Measurements from ENCODE around the gene STARD13.
A peak's percentile ranks its signal among the peaks of the same experiment; 100 is the strongest.

Gene STARD13

DNA sequence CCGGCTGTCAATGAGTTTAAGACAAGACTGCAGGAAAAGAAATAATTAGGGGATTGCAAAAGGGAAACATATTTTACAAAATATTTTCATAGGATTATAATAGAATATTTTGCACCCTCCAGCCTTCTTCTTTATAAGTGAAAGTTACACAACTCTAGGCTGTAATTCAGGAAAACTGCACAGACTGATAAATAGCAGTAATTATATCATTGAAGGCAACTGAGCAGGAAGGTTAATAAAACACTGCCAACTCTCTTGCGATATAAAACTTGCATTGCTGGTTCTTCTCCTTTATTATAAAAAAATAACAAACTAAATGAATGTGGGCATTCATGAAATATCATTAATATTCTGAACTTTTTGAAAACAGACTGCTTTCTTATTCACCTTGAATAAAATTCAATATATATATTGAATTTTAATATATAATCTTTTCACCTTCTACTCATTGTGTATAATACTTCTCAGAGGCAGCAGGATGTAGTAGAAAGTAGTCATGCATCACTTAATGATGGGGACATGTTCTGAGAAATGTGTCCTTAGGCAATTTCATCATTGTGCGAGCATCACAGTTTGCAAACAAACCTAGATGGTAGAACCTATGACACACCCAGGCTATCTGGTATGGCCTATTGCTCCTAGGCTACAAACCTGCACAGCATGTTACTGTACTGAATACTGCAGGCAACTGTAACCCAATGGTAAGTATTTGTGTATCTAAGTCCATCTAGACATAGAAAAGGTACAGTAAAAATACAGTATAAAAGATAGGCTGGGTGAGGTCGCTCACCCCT, 24.9 kb upstream of the STARD13 start:
- DNase-seq = no peak

DNA sequence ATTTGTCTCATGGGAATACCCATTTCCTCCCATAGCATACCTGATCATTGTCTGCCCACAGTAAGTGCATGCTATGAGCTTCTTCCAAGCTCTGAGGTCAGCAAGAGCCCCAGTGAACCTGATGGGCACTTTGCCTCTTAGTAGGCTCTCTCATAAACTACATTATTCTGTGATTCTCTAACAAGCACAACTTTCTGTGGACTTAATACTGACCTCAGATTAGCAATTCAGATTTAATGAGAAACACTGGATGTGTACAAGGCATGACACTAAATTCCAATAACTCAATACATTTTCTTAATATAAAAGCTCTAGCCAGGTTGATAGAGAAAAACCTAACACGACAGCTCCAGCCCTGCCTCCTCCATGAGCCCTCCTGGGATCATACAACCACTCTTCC, 23.3 kb upstream of the STARD13 start:
- no peak for DNase-seq

DNA sequence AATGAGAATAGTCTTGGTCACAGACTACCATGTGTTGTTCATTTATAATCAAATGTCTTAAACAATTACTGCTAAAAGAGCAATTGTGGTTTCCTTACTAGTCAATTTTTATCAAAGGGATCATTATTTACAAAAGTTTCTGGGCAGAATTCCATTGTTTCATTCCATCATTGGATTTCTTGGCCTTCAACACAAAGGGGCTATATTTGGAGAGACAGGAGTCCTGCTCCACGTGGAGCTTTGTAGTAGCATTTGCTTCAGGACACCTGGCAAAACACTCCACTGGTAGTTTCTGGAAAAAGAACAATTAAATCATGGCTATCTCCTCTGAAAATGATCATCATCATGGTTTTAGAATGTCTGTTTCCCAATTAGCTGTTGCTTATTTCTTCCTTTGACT, 22.3 kb upstream of the STARD13 start:
- DNase-seq = no peak

DNA sequence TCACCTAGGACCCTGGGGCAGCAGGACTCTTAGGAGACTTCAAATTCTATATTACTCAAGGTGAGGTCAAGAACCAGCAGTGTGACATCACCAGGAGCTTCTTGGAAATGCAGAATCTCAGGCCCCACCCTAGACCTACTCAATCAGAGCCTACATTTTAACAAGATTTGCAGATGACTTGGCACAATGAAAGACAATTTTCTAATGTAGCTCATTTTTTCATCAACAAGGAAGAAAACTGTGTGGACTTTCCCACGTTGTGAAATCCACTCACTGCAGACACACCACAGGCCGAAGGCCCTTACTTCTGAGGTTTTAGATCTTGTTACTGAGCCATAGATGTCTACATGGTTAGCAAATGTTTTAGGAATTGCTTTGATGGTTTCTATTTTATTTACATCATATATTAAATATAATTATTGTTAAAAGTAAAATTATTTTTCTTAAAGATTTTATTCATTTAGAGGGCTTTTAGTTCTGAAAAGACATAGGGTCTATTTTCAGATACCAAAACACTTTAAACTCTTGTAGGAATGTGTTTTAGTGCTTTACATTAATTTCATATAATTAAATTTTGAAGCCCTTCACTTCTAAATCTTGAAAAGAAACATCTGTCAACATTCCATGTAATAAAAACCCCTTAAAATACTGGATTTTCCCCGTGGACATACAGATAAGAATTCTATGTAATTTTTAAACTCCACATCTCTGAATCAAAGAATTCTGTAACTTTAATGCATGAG, 18.5 kb upstream of the STARD13 start:
- no peak for DNase-seq

DNA sequence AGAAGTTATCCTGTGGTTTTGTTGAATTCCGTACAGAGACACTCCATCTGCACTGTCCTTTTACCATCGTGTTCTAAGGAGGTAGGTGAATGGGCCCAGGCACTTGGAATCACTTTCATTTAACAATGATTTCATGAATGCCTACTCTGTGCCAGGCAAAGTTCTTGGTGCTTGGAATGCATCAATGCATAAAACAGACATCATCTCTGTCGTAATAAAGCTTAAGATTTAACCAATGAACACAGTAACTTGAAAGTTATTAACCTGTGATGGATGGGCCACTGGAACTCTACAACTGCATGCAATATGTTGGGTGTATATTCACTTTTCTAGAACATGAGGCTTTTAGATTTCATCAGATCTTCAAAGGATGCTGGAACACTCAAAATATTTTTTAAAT, 14.1 kb upstream of the STARD13 start:
- no peak for DNase-seq

DNA sequence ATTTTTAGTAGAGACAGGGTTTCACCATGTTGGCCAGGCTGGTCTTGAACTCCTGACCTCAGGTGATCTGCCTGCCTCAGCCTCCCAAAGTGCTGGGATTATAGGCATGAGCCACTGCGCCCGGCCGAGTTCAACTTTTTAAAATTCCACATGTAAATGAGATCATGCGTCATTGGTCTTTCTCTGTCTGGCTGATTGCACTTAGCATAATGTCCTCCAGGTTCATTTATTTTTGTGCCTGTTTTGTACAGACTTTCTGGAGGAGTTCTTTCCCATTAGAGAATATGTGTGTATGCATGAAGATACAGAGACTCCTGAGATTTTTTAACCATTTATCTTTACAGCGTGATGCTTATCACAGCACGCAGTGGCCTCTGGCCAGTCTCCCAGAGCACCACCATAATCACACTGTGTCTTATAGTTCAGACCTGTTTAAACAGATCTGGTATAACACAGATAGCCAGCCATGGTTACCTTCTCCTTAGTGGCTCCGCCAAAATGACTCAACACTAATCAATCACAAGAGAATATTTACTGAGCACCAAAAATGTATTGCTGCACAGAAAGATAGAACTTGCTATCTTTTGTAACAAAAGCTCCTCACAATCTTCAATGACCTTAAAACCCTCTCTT, 11.4 kb upstream of the STARD13 start:
- no peak for DNase-seq

DNA sequence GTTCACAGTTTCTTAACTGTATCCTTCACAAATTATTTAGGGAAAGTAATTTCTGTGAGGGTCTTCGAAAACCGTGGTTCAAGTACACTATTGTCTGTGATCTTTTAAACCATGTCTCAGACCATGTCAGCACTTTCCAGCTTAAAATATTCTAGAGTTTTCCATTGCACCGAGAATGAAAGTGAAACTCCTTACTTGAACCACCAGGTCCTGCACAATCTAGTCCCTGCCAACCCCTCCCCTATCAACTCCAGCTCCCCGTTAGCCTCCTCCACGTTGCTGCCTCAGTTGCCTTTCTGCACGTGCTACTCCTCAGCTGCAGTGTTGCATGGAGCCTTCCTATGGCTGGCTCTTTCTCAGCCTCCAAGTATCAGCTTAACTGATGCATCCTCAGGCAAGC, 7.2 kb upstream of the STARD13 start:
- no peak for DNase-seq

DNA sequence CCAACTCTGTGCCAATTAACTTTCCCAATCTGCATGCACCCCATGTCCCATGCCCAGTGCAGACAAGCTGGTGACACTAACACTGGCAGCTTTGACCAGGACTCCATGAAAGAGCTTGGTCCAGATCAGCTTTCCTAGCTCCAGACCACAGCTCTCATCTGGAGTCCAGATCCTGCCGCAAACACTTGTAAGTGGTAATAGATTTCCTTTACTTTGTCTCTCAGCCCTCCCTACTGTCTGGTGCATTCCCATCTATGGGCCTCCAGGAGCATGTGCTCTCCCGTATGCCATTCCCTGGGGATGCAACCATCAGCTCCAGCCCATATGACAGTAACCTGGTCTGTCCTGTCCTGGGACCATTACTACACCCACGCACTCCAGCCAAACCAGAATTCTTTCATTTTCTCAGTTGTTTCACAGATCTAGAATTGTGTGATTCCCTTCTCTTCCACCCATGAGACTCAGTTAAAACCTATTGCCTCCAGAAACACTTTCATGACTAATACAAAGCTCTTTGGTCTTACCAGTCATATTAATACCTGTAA, 4.9 kb upstream of the STARD13 start:
- DNase-seq = no peak

DNA sequence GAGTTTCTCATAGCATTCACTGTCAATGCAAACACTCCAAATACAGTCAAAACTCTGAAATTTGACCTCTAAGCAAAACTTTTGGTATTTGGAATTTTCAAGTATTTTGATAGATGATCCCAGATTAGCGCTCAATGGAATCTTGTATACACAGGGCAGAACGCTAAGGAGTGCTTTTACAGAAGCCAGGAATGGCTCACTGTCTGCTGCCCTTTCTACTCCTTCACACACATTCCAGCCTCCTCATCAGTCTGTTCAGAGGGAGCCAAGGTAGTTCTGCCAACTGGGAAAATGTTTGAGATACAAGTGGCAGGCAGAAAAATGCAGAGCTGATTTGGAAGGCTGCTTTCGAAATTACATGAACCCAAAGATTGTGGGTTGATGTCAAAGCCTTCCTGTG, 4.4 kb upstream of the STARD13 start:
- no peak for DNase-seq

DNA sequence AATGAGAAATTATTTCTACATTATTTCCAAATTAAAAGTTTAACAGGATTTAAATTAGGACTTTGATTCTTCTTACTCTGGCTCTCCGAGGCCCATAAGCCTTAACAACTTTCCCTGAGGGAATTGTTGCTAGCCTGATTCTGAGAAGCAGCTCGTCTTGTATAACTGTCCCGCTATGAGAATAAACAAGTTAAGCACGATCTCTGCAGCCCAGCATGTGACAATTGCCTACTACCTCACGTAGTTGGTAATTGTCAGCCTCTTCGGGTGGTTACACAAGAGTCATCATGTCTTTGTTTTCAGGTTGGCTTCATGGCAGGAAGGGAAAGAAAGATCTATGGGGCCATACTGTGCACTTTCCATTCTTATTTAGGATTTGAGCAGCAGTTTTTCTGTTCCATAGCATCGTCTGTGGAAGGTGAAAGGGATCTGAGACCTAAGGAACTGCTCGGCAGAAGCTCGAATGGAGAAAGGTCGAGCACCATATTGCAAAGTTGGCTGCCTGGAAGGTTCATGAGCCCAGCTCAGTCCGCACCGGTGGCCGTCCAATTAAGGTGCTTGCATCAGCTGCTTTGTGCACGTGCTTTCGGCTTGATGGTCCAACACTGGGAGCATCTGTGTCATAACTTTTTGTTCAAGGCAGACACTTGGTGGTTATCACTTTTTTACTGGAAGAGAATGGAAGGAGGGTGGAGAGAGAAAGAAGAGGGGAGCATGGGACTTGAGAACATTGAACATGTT, 1.8 kb upstream of the STARD13 start:
- peak; percentile 26 for DNase-seq

DNA sequence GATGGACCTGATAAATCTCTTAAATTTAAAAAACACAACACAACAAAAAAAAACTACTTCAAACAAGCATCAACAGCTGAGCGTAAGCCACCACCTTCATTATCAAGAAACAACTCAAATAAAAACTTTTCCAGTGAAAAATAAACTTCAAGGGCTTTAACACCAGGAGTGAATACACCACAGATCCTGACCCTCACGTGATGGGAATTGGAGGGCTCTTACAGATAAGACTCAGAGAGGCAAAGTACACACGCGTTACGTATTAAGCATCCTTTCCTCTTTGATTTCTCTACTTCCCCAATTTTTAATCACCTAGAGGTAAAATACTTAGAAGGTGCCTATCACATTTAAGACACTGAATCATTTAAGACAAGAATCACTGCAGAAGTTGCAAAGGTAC, 573 bp upstream of the STARD13 start:
- DNase-seq = no peak

DNA sequence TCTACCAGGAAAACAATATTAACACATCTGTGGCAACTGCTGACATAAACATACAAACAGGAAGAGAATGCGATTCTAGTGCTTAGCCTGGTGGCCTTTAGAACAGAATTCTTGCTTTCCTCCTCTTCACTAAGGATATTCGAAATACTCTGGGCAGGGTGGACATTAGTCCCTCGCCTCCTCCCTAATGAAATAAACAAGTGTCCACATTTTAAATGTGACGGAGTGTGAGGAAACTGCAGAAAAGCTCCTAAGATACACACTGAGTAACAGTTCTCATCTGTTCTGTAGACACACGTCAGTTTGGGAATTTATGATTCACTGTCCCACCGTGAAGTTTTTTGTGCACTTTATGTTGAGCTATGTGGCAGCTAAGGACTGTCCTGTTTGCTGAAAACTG, 639 bp downstream of the STARD13 start:
- no peak for DNase-seq

DNA sequence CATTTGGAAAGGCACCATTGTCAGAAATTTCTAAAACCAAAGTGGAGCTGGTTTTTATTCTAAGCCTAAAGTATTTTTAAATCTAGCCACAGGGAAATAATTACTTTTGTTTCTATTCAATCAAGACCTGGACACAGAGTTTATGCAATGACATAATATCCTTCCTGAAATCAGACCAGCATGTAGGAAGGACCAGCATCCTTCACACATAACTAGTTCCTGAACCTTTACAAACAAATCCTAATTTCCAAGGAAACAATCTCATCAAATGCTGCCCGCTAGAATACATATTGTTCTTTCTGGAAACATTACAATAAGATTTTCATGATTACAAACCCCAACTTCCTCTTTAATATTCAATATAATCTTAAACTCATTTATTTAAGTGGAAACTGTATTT, 1.5 kb downstream of the STARD13 start:
- DNase-seq = no peak

DNA sequence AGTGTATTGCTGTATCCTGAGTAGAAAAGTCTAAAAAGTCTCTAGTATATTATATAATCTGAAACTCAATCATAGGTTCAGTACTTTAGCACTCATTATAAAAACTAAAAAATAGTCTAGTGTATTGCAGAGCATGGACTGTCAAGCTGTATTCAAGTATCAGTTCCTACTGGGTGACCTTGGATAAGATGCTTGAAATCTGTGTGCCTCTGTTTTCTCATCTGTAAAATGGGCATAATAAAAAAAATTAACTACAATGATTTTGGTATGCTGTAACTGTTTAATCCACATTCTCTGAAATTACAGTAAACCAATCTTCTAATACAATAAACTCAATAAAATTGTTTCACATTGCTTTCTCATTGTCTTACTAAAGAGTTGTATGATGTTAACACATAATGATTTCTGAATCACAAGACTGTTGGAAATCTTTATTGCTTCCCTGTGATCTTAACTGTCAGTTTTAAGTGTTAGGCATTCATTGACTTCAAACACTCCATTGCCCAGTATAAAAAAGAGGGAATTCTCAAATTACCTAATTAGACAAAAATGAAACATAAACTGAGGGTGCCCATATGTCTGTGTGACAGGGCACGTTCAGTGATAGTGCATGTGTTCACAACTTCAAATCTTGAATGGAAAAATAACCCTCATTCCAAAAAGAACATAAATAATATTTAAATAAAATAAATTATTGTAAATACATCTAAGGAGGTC, 2.2 kb downstream of the STARD13 start:
- no peak for DNase-seq

DNA sequence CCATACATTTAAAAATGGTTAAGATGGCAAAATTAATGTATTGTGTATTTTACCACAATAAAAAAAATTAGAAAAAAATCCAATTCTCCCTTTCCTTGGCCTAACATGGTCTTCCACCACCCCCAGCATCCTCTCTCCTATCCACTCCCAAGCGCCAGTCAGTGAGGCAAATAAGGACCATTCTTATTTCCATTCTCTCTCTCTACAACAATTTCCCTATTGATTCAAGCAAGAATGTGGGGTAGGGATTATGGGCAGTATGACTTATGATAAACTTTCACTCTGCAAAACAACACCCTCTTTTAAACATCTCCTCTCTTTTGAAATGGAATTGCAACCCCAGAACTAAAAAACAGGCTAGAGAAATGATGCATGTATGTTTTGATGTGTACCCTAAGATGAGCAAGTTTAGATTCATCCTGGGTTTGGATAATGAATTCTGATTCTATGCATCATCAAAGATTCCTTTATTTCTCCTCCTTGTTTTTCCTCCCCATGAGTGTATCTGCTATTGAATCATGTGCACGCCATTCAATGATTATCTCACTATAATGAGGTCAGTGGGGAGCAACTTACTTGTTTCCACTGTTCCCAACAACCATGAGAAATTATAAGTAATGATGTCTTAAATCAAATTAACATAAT, 3.5 kb downstream of the STARD13 start:
- DNase-seq = no peak

DNA sequence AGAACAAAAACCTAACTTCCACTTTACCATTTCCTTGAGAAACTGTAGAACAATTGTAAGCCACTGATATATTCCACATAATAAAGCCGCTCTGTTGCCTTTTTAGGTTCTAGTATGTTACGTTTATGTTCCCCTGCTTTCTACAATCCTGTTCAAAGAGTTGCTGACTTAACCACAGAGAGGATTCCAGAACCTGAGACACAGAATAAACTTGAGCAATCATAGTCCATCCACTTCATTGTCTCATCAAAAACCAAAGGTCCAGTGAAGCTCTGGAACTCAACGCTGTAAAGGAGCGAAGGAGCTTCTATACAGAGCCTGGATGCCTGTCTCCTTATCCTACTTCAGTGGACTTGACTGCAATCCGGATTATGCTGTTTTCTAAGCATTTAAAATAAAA, 4.6 kb downstream of the STARD13 start:
- no peak for DNase-seq

DNA sequence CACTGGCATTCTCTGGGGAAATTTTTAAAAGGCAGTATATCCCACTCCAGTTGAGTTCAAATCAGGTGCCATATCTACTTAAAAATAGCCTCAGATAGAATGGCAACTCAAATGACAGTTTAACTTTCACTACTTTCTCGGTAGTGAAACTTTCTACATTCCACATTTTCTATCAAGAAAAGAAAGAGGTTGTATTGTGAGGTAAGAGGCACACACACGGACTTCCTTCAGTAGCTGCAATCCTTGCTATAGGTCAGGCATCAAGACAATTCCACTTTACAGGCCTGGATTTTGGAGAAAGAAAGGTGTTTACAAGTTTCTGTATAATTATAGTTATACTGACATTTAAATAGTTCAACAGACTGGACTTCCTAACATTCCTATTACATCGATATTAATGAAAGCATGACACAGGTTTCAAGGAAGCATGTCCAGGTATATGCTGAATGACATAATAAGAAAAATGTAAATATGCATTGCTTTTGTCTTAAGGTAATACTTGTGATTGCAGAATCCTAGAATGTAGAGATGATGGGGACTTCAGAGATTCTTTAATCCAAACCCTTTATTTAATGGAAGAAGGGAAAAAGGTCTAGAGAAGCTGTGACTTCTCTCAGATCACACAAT, 5.2 kb downstream of the STARD13 start:
- no peak for DNase-seq

DNA sequence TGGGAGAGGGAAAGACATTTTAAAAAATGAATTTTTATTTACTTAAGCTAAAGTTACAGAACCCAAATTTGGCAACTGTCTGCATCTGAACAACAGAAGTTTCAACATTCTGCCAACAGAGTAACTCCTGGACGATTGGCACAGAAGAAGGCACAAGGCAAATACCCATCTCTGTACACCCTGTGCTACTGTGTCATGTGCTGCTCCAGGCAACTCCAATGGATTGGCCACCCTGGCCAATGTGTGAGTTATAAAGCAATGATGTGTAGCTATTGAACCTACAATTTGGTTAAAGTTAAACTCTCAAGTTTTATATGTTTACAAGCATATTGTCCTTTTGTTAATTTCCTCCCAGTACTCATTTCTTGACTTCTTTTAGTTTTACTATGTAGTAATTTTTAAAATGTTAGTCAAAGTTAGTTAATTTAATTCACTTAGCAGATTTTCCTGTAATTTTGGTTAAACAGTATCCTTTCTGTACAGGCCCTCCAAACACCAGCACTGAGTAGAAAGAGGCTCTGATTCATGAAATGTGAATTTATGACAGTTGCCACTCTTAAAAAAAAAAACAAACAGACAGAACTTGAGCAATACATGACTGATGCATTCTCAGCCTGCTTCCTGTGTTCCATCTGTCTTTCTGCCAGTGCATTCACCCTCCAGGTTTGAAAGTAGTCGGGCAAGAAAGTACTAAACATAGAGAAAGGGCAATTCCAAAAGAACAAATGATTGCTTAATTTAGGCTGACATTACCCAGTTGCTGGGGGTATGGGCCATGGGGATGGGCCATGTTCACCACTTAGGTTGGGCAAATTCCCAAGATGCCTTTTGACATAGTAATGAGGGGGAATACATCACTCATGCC, 5.9 kb downstream of the STARD13 start:
- DNase-seq = no peak

DNA sequence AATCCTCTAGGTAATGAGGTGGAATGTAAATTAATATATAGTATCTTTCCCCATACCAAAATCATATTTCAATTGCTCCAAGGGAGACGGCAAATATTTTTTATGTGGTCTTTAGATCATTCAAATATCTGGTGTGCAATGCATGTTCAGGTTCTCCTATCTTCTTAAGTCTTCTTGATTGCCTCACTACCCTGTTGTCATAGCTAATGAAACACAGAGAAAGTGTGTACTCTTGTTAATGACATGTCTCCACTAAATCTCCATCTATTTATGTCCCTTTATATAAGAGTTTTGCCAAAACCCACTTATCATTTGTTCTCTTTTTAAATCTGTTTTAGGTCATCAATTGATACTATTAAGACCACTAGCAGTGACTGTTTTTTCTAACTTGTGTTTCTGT, 6.6 kb downstream of the STARD13 start:
- no peak for DNase-seq

DNA sequence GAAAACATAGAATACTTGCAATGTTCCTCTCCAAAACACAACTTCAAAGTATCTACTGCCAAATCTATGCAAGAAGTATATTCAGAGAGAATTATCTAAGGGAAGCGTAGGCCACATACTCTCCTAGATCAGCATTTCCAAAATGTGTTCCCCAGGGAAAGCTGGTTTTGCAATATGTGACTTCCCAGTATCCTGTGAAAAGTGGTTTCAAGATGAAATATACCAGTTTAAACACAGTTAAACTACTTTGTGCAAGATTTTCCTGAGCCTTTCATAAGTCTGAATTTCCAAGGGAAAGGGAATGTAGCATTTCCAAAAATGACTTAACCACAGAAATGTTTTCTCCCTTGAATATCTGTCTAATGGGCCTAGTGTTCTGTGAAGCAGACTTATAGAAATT, 7.6 kb downstream of the STARD13 start:
- no peak for DNase-seq
